ENCODE measurements around the gene FA2H.
"Not testable (repeated sequence)": the region's sequence is repeated elsewhere in the genome, so short reads cannot be mapped to it uniquely, and the experiment has no call there.

Gene FA2H

DNA sequence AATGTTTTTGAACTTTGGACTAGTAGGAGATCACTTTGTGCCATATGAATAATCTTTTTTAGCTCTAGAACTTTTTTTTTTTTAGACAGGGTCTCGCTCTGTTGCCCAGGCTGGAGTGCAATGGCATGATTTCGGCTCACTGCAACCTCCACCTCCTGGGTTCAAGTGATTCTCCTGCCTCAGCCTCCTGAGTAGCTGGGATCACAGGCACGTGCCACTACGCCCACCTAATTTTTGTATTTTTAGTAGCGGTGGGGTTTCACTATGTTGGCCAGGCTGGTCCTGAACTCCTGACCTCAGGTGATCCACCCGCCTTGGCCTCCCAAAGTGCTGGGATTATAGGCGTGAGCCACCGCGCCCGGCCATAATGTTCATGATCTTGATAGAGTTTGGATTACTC is 105.7 kb downstream of the FA2H start:
- DNase-seq, result not testable (repeated sequence)

- DNase-seq, result peak in 3 of 6 experiments; percentile 11 to 64 (median 32)
These were observed 107.3 kb downstream of the FA2H start for GRCh38 chr16:74667255-74667700.

DNA sequence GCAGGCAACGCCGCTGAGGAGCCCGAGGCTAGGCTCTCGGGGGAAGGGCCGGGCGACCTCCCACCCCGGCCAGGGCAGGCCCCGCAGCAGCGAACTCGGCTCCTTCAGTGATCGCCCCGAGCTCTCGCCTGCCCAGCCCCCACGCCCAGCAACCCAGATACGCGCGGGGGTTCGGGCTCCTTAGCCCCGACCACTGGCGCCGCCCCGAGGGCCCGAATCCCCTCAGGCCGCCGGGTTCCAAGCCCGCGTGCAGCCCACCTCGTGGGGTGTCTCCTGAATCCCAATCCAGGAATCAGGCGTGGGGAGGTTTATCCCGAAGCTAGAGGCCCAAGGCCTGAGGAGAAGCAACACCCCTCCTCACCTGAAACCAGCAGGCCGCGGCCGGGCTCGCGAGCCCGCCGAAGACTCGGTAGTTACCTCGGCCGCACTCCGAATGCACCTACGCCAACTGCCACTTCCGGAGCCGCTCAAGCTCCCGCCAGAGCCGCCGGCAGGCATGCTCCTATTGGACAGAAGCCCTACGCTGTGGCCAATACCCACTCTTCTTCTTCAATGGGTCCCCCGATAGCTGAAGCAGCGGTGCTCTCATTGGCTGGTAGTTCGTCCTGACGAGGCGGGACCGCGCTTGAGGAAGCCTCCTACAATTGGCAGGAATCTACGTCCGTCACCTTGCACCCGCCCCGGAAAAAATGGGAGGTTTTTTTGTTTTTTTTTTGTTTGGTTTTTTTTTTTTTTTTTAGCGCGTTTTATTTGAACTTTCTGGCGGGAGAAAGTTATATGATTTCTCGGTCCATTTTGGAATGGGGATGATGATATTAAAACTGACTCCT is 108.0 kb downstream of the FA2H start, which contains the start of gene RFWD3:
Gene RFWD3 (minus strand): TSS at position 453 of the 830 bp plus-strand sequence. CDS start 5,428 bp downstream, outside the sequence.
- peak; percentile 86 to 98 (median 97) for DNase-seq

DNA sequence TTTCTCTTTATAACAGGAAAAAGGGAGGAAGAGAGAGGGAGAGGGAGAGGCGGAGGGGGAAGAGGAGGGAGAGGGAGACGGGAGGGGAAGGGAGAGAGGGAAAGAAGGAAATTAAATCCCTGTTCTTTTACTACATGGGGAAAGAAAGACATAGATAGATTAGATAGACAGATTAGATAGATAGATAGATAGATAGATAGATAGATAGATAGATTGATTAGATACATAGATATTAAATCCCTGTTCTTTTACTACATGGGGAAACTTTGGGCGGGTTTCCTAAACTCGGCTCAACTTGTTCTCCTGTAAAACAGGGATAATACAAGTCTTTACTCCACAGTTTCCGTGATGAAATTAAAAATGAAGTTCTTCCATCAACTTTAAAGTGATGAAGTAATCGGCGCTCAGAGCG is 108.6 kb downstream of the FA2H start:
- DNase-seq, result no peak

All from stimulated activated naive CD4-positive, alpha-beta T cell (primary cell).